GM19035 (cell line): ENCODE data around the gene RND1.

Source experiments
- ATAC-seq: cut with Tn5 transposase; IDR thresholded peaks from one replicate; pipeline ENCODE4 v1.9.1; 2021; ENCODE audit not compliant: unreplicated experiment

The RND1 gene

DNA sequence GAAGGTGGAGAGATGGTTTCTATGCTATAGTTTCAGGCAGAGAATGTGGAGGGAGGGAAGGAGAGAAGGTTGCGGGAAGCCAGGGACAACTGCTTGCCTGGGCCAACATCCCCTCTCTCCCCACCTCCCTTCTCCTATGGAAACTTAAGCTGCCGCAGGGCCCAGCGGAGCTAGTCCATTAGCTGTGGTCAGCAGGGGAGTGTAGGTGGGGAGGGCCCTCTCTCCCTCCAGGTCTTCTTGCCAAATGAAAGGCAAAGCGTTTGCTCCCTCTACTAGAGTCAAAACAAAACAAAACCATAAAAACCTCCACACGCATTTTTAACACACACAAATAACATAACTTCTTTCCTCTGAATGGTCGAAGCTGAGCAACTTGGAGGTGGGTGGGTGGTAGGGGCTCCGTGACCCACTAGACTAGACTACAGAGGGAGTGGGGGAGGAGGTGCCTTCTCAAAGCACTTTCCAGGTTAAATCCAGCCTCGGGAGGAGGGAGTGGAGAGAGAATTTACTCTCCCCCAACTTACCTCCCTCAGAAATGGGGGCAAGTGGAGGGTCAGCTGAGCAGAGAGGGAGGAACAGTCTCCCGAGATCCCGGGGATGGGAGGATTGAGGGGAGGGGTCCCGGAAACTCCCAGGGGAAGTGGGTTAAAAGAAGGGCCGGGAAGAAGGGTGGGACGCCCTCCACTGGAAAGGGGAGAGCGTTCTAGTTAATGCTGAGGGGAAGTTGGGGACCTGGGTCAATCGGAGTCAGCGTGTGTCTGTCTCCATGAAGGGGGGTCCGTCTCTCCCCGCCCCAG lies 52.0 kb downstream of the RND1 start:
- ATAC-seq, result no peak

- ATAC-seq, result no peak
Observed at GRCh38 chr12:48812389-48812788, 53.3 kb downstream of the RND1 start.

GRCh38 chr12:48811437-48812090 lies 54.1 kb downstream of the RND1 start:
- ATAC-seq, result no peak

DNA sequence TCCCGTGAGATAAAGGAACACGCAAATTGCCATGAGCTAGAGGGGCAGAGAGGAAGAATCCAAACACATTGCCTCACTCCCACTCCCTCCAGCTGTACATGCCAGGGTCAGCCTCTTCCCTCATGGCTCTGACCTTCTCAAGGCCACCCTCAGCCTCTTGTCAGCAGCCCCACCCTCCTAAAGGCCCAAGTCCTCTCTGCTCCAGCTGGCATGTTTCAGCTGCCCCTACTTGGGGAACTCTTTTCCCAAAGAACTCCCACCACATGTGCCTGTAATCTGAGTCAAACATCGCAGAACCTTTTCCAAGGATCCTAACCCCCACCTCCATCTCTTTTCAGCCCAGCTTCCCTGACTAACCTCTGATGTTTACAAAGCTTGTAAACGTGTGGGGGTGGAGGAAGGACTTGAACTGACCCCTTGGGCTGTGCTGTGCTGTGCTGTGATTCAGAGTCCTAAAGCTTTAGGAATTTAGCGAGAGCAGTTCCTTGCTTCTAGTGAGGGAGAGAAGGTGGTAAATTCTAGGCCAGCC lies 54.7 kb downstream of the RND1 start:
- ATAC-seq, result no peak

- ATAC-seq, result no peak
Observed at GRCh38 chr12:48807981-48808380, 57.7 kb downstream of the RND1 start.
